Measurements from ENCODE around the gene FAM24B. TPM values are rescaled to one million over a fixed set of nuclear protein-coding genes. Genes with fewer than 3 reads are reported as not detected.

The FAM24B gene
- total RNA-seq, 6 donors from 2014 or later: 1.5 to 10.5 (median 3.4) TPM

DNA sequence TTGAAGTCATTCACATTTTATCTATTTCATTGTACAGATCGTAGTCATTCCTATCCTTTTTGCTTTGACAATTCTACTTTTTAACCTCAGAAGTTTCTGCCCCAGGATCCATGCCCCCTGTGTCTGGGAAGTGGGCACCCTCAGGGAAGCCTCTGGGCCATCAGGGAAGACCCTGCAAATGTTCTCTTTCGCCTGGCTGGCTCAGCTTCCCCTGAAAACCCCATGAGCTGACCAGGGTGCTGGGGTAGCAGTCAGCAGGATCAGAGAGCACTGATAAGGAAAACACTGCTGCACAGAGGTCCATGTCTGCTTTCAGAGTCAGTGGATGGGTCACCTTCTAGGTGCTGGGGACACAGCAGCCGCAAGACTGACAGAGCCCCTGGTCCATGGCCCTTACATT lies 57.6 kb downstream of the FAM24B start:
- ATAC-seq (ENCODE audit: low FRiP score in 2 of 2): no peak
- TF ChIP-seq POLR2AphosphoS5 (IDR thresholded peaks at IDR 0.05): no peak
- TF ChIP-seq EP300 (IDR thresholded peaks at IDR 0.05): no peak
- TF ChIP-seq, protein P1, sequence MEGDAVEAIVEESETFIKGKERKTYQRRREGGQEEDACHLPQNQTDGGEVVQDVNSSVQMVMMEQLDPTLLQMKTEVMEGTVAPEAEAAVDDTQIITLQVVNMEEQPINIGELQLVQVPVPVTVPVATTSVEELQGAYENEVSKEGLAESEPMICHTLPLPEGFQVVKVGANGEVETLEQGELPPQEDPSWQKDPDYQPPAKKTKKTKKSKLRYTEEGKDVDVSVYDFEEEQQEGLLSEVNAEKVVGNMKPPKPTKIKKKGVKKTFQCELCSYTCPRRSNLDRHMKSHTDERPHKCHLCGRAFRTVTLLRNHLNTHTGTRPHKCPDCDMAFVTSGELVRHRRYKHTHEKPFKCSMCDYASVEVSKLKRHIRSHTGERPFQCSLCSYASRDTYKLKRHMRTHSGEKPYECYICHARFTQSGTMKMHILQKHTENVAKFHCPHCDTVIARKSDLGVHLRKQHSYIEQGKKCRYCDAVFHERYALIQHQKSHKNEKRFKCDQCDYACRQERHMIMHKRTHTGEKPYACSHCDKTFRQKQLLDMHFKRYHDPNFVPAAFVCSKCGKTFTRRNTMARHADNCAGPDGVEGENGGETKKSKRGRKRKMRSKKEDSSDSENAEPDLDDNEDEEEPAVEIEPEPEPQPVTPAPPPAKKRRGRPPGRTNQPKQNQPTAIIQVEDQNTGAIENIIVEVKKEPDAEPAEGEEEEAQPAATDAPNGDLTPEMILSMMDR (IDR thresholded peaks at IDR 0.05): no peak
- TF ChIP-seq POLR2A (IDR thresholded peaks at IDR 0.05): no peak
- H3K27ac ChIP-seq: no peak overlapping the region
- H3K4me1 ChIP-seq: no peaks in the 10 kb centered on the region
- no peak overlapping the region for H3K4me3 ChIP-seq
- no peaks in the 10 kb centered on the region for H3K9me3 ChIP-seq
- no peaks in the 10 kb centered on the region for H3K36me3 ChIP-seq
- 65 to 82% methylated on average over 3 of the region's 3 CpGs for WGBS, 2 donors
- peaks cover 0 to 3% (median 0%) of the 10 kb centered on the region in 4 donors for H3K27me3 ChIP-seq
- DNase-seq: no peak

DNA sequence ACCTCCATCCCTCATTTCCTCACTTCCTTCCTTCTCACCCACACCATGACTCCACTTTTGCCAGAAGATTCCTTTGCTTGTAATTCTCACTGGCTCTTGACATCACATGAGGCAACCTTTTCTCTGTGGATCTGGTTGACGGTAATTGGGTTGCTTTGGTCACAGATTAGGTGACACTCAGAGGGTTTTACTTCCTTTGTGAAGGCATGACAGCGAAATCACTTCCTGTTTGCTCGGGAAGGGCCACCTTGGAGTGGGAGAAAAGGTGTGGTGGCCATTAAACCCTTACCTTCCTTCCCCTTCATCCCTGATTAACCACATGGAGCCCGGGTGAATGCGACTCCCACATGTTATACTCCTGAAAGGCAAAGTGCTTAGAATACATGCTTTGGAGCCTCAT lies 63.9 kb downstream of the FAM24B start:
- ATAC-seq (ENCODE audit: low FRiP score in 2 of 2): no peak
- no peak for TF ChIP-seq POLR2A (IDR thresholded peaks at IDR 0.05)
- no peak for TF ChIP-seq POLR2AphosphoS5 (IDR thresholded peaks at IDR 0.05)
- TF ChIP-seq, protein P1 (IDR thresholded peaks at IDR 0.05): no peak
- Histone ChIP-seq H3K27me3 (peaks cover 0 to 3% (median 0%) of the 10 kb centered on the region in 4 donors), H3K4me1 (no peaks in the 10 kb centered on the region), H3K36me3 (no peaks in the 10 kb centered on the region), H3K9me3 (no peaks in the 10 kb centered on the region), H3K27ac (no peak overlapping the region), H3K4me3 (no peak overlapping the region)
- 65 to 76% methylated on average over 5 of the region's 5 CpGs for WGBS, 2 donors
- DNase-seq: no peak

DNA sequence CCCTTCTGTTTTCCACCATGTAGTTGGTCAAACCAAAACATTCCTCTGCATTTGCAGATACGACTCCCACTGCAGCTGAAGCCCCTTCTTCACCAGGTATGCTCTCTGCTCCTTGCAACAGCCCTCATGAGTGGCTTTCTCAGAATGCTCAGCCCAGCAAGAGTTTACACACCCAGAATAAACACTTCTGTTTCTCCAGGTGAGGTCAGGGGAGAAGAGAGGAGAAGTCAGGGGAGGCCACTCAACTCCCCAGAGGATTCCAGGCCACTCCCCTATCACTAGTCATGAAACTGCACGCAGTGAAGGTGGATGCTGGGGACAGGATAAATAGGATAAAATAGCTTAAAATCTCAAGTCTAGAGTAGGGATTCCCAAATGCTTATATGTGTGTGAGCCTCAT lies 64.9 kb downstream of the FAM24B start:
- 52 to 64% methylated on average over 2 of the region's 2 CpGs for WGBS, 2 donors
- Histone ChIP-seq H3K4me3 (no peak overlapping the region), H3K4me1 (no peaks in the 10 kb centered on the region), H3K36me3 (no peaks in the 10 kb centered on the region), H3K27me3 (peaks cover 0 to 3% (median 0%) of the 10 kb centered on the region in 4 donors), H3K9me3 (no peaks in the 10 kb centered on the region), H3K27ac (no peak overlapping the region)
- TF ChIP-seq POLR2AphosphoS5 (IDR thresholded peaks at IDR 0.05): no peak
- no peak for TF ChIP-seq POLR2A (IDR thresholded peaks at IDR 0.05)
- TF ChIP-seq EP300 (IDR thresholded peaks at IDR 0.05): peak in 1 of 4 donors; percentile 18
- TF ChIP-seq, protein P1 (IDR thresholded peaks at IDR 0.05): no peak
- DNase-seq (peak in 1 of 2 donors; percentile 51), ATAC-seq (ENCODE audit: low FRiP score in 2 of 2) (peak in 1 of 2 donors; percentile 26)

DNA sequence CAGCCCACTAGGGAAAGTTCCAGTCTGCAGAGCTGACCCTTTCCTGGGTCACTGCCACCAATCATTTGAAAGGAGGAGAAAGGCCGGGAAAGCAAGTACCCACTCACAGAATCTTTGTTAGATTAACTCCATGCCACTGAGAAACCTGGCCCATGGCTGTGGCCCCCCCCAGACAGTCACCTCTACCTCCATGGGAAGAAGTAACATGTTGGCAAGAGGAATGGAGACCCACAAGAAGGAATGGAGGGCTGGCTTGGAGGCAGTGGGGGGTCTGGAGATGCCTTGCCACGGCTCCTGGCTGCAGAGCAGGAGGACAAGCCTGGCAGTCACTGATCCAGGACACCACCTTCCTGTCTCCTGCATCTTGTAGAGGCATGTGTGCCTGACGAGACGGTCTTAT lies 66.6 kb downstream of the FAM24B start:
- no peak overlapping the region for H3K4me3 ChIP-seq
- TF ChIP-seq, protein P1 (IDR thresholded peaks at IDR 0.05): no peak
- TF ChIP-seq POLR2AphosphoS5 (IDR thresholded peaks at IDR 0.05) (no peak), POLR2A (IDR thresholded peaks at IDR 0.05) (no peak), EP300 (IDR thresholded peaks at IDR 0.05) (no peak)
- H3K9me3 ChIP-seq: no peaks in the 10 kb centered on the region
- no peaks in the 10 kb centered on the region for H3K36me3 ChIP-seq
- no peak overlapping the region for H3K27ac ChIP-seq
- H3K27me3 ChIP-seq: no peaks in the 10 kb centered on the region
- 70 to 75% methylated on average over 3 to 4 of the region's 4 CpGs for WGBS, 2 donors
- DNase-seq (no peak), ATAC-seq (ENCODE audit: low FRiP score in 2 of 2) (no peak)
- H3K4me1 ChIP-seq: no peaks in the 10 kb centered on the region

DNA sequence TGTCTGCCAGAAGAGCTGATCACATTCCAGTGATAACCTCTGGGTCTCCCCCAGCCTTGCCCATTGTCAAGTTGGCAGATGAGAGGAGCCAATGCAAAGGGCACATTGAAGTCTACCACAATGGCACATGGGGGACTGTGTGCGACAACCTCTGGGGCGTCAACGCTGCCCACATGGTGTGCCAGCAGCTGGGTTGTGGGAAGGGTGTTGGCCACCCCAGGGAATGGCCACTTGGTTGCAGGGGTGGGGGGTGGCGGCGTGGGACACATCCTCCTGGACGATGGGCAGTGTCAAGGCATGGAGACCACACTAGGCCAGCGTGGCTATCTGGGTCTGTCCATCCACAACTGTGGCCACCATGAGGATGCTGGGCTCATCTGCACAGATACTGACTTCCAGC lies 77.1 kb downstream of the FAM24B start:
- no peak for DNase-seq
- no peak for TF ChIP-seq EP300 (IDR thresholded peaks at IDR 0.05)
- TF ChIP-seq, protein P1 (IDR thresholded peaks at IDR 0.05): no peak
- TF ChIP-seq POLR2AphosphoS5 (IDR thresholded peaks at IDR 0.05): no peak
- TF ChIP-seq POLR2A (IDR thresholded peaks at IDR 0.05): no peak
- H3K36me3 ChIP-seq: no peaks in the 10 kb centered on the region
- no peak overlapping the region for H3K27ac ChIP-seq
- ATAC-seq (ENCODE audit: low FRiP score in 2 of 2): peak; percentile 16 to 36
- H3K27me3 ChIP-seq: no peaks in the 10 kb centered on the region
- H3K4me3 ChIP-seq: no peak overlapping the region
- H3K9me3 ChIP-seq: no peaks in the 10 kb centered on the region
- WGBS, 2 donors: 82 to 91% methylated on average over 7 of the region's 7 CpGs
- H3K4me1 ChIP-seq: no peaks in the 10 kb centered on the region

Measured in upper lobe of left lung (tissue), 6 donors.